H1 (cell line): ENCODE results near the gene FIGNL2. TPM values are rescaled to one million over a fixed set of nuclear protein-coding genes. Genes with fewer than 3 reads are reported as not detected.

Experiments used
- BRCA1 ChIP-seq: IDR thresholded peaks from 2 replicates; pipeline ENCODE4 v1.6.1; 2012; ENCODE audit warnings: low read depth, low read length, improper control_type of control experiment
- TAF7 ChIP-seq: optimal IDR thresholded peaks from 2 replicates; pipeline ENCODE3; 2011; ENCODE audit warnings: low read depth, mild to moderate bottlenecking, inconsistent platforms, low read length, moderate library complexity, borderline replicate concordance
- polyA plus RNA-seq, 7 experiments: library from polyadenylated mRNA; depleted of rRNA in 3 of 7; stranded (reverse) in 5 of 7; unstranded in 2 of 7; fragments of >200 nt in 5 of 7; fragments of 200-250 nt in 2 of 7; gene quantifications; 1 replicate in 5 of 7; 2 replicates in 1 of 7; 4 replicates in 1 of 7; pipeline versions ENCODE4 v1.2.1 to v1.2.3, GENCODE V29; 2011 to 2013; ENCODE audit warnings: missing spikeins in 2 of 7, mixed read lengths in 2 of 7
- total RNA-seq: library from RNA; stranded (reverse); fragmentation: NEBNext Ultra II Directional; extraction: Animal tissue kit (Norgen Biotek cat#: 25700); gene quantifications from 2 replicates; pipeline ENCODE4 v1.2.1, GENCODE V29; 2021

Gene FIGNL2
- total and polyA plus RNA-seq, 2 of the 8 experiments (the other 6 are each of a cell fraction or from before 2014, with no cell fraction given), result 6.5 to 7.1 TPM

DNA sequence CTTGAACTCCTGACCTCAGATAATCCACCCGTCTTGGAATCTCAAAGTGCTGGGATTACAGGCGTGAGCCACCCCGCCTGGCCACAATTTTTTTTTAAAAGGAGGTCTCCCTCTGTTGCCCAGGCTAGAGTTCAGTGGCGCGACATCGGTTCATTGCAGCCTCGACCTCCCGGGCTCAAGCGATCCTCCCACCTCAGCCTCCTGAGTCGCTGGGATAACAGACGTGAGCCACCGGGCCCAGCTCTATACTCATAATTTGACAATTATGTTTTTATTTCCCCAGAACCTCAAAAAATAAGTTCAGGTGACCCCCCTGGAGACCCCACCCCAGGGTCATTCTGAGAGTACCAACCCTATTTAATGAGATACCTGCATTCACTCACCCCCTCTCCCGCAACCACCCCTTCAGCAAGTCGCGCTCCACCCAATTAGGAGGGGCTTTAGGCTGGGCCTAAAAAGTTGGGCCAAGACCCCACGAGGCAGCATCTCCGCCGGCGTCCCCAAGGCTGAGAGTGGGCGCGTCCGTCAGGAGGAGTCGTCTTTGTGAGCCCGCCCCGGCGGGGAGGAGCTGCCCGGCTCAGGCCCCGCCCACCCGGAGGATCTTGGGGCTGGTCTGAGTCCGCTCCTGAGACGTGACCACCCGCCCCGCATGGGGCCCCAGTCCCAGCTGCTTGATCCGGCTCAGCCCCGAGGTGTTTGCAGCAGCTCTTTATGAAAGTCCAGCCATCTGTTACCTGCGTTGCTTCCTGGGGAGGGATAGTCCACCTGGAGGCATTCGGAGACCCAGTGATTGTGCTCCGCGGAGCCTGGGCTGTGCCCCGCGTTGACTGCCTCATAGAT lies 39.2 kb upstream of the FIGNL2 start, which contains the start of gene ANKRD33 (continued):
- TF ChIP-seq BRCA1 (no peak), TAF7 (no peak)
